GM21825 (cell line): ENCODE results near the gene ELOB.

ENCODE experiments used
- ATAC-seq: cut with Tn5 transposase; IDR thresholded peaks from one replicate; pipeline ENCODE4 v1.9.1; 2021; ENCODE audit warnings: mild to moderate bottlenecking, moderate library complexity; ENCODE audit not compliant: unreplicated experiment

Gene ELOB

GRCh38 chr16:2769675-2770056 is 7.4 kb downstream of the ELOB start:
- ATAC-seq = no peak

- no peak for ATAC-seq
These were observed 8.0 kb downstream of the ELOB start for GRCh38 chr16:2769100-2769529.

GRCh38 chr16:2768403-2769089 is 8.5 kb downstream of the ELOB start:
- ATAC-seq = no peak

- ATAC-seq = no peak
These were observed 9.2 kb downstream of the ELOB start for GRCh38 chr16:2767891-2768290.

- no peak for ATAC-seq
These were observed 9.8 kb downstream of the ELOB start for GRCh38 chr16:2767140-2767731.

- ATAC-seq = no peak
These were observed 10.5 kb downstream of the ELOB start for GRCh38 chr16:2766430-2767139.

- no peak for ATAC-seq
These were observed 11.3 kb downstream of the ELOB start for GRCh38 chr16:2765462-2766404.

GRCh38 chr16:2764718-2765117 is 12.4 kb downstream of the ELOB start:
- ATAC-seq = no peak

- ATAC-seq = no peak
These were observed 13.9 kb downstream of the ELOB start for GRCh38 chr16:2763173-2763572.

- no peak for ATAC-seq
These were observed 14.4 kb downstream of the ELOB start for GRCh38 chr16:2762711-2763110.

GRCh38 chr16:2761886-2762583 is 15.0 kb downstream of the ELOB start:
- ATAC-seq = no peak

- no peak for ATAC-seq
These were observed 15.6 kb downstream of the ELOB start for GRCh38 chr16:2761472-2761871.

GRCh38 chr16:2757344-2757743 is 19.7 kb downstream of the ELOB start:
- no peak for ATAC-seq

GRCh38 chr16:2756288-2757015 is 20.6 kb downstream of the ELOB start:
- no peak for ATAC-seq

- ATAC-seq = no peak
These were observed 21.9 kb downstream of the ELOB start for GRCh38 chr16:2755158-2755557.

- no peak for ATAC-seq
These were observed 23.4 kb downstream of the ELOB start for GRCh38 chr16:2753733-2754020.

GRCh38 chr16:2752850-2753732 is 24.0 kb downstream of the ELOB start:
- peak; percentile 33 for ATAC-seq

GRCh38 chr16:2752035-2752849 is 24.8 kb downstream of the ELOB start, which contains the start of gene SRRM2:
Gene SRRM2 (plus strand): TSS chr16:2752638. CDS start chr16:2756365, 3,727 bp downstream.
- ATAC-seq = peak; percentile 76
